GM23248 (cell line): ENCODE results near the gene GOLGA6B. TPM values are rescaled to one million over a fixed set of nuclear protein-coding genes. Genes with fewer than 3 reads are reported as not detected.
"Not testable (repeated sequence)": the region's sequence is repeated elsewhere in the genome, so short reads cannot be mapped to it uniquely, and the experiment has no call there.

ENCODE experiments used
- DNase-seq: peaks from one replicate; pipeline ENCODE4 v3.0.0-alpha.2; 2015
- H2AFZ ChIP-seq: fragments of 200-600 bp; sonication (generic); 2 replicates; pipeline ENCODE4 v1.6.1; 2016; ENCODE audit warnings: antibody characterized with exemption
- H3F3A ChIP-seq: fragments of 200-600 bp; sonication (generic); 2 replicates; pipeline ENCODE4 v1.6.1; 2016; ENCODE audit warnings: mild to moderate bottlenecking, antibody characterized with exemption, mixed run types; ENCODE audit not compliant: insufficient read depth
- H3K27ac ChIP-seq: fragments of 200-600 bp; sonication (generic); 2 replicates; pipeline ENCODE4 v1.5.1; 2016; ENCODE audit warnings: mild to moderate bottlenecking
- H3K27me3 ChIP-seq: fragments of 200-600 bp; sonication (generic); replicated peaks from 2 replicates; pipeline ENCODE4 v1.6.1; 2016; ENCODE audit warnings: mild to moderate bottlenecking; ENCODE audit not compliant: insufficient read depth
- H3K36me3 ChIP-seq: fragments of 200-600 bp; sonication (generic); 2 replicates; pipeline ENCODE4 v1.6.1; 2016; ENCODE audit warnings: low read depth, mild to moderate bottlenecking
- H3K4me1 ChIP-seq: fragments of 200-600 bp; sonication (generic); 2 replicates; pipeline ENCODE4 v1.6.1; 2016; ENCODE audit warnings: mild to moderate bottlenecking; ENCODE audit not compliant: insufficient read depth
- H3K4me2 ChIP-seq: fragments of 200-600 bp; sonication (generic); one replicate; pipeline ENCODE4 v1.6.1; 2016; ENCODE audit warnings: mild to moderate bottlenecking; ENCODE audit not compliant: unreplicated experiment
- H3K4me3 ChIP-seq: fragments of 200-600 bp; sonication (generic); 2 replicates; pipeline ENCODE4 v1.5.1; 2016; ENCODE audit warnings: mild to moderate bottlenecking
- H3K79me2 ChIP-seq: fragments of 200-600 bp; sonication (generic); 2 replicates; pipeline ENCODE4 v1.6.1; 2016; ENCODE audit warnings: mild to moderate bottlenecking; ENCODE audit not compliant: insufficient read depth
- H3K9ac ChIP-seq: fragments of 200-600 bp; sonication (generic); 2 replicates; pipeline ENCODE4 v1.6.1; 2016; ENCODE audit warnings: mild to moderate bottlenecking
- H3K9me2 ChIP-seq: fragments of 200-600 bp; sonication (generic); 2 replicates; pipeline ENCODE4 v1.6.1; 2016; ENCODE audit warnings: mixed run types, mild to moderate bottlenecking, moderate library complexity; ENCODE audit not compliant: insufficient read depth
- H3K9me3 ChIP-seq: fragments of 200-600 bp; sonication (generic); one replicate; pipeline ENCODE4 v1.6.1; 2017; ENCODE audit warnings: low read depth
- H4K20me1 ChIP-seq: fragments of 200-600 bp; sonication (generic); 2 replicates; pipeline ENCODE4 v1.6.0; 2016; ENCODE audit not compliant: insufficient read depth
- EZH2 ChIP-seq: fragments of 200-600 bp; sonication (generic); IDR thresholded peaks from 2 replicates; pipeline ENCODE4 v1.6.1; 2018; ENCODE audit warnings: antibody characterized with exemption, mild to moderate bottlenecking; ENCODE audit not compliant: insufficient read depth, poor library complexity, severe bottlenecking
- EZH2phosphoT487 ChIP-seq: fragments of 200-600 bp; sonication (generic); IDR thresholded peaks from 2 replicates; pipeline ENCODE4 v1.6.1; 2018; ENCODE audit warnings: antibody characterized with exemption, moderate library complexity, mild to moderate bottlenecking, low read depth; ENCODE audit not compliant: insufficient read depth
- WGBS, 2 experiments: methylation state at CpG; one replicate each; pipeline ENCODE4 v1.1.6; 2015 to 2017; ENCODE audit warnings: low lambda C conversion rate in 2 of 2, low coverage in 1 of 2; ENCODE audit errors: missing lambda C conversion rate in 2 of 2; 5-methylcytosine and 5-hydroxymethylcytosine counted together
- in situ Hi-C: fragments of 300-500 bp; cut with MboI; formaldehyde crosslinking; loops from 2 replicates; pipeline ENCODE4 v1.15.0; 2020
- polyA plus RNA-seq: library from polyadenylated mRNA; unstranded; fragments of >200 nt; fragmentation: Nextera tagmentation; extraction: Ambion mirVana; gene quantifications from 2 replicates; pipeline ENCODE4 v1.2.1, GENCODE V29; 2016
- total RNA-seq: library from RNA; depleted of rRNA; stranded (reverse); fragments of >200 nt; shearing (Covaris generic); gene quantifications from 2 replicates; pipeline ENCODE4 v1.2.3, GENCODE V29; 2014

GOLGA6B gene
- total and polyA plus RNA-seq, 2 experiments from 2014 or later: not detected

DNA sequence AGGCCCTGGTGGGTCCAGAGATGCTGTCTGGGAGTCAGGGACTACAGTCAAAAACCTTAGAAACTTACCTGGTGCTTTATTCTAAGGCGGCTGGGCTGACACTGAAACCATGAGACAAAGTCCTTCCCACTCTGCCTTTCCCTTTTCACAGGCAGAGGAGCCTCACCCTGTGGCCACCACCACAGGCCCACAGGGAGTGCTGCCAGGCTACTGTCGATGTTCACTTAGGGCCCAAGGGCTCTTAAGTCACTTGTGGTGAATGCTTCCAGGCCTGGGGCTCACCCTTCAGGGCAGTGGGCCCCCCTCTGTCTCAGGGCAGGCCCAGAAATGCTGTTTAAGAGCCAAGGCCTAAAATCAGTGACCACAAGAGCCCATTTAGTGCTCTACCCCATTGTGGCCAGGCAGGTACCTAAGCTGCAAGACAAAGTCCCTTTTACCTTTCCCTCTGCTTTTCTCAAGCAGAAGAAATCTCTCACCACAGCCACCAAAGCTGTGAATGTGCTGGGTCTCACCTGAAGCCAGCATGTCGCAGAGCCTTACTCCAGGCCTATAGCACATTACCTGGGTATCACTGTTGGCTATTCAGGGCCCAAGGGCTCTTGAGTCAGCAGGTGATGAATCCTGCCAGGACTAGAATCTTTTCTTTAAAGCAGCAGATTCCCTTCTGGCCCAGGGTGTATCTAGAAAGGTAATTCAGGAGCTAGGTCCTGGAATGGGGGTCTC lies 39.5 kb upstream of the GOLGA6B start:
- Histone ChIP-seq H3K27me3 (no peaks in the 10 kb centered on the region), H3K9me2 (no peaks in the 10 kb centered on the region), H3K79me2 (no peaks in the 10 kb centered on the region), H3K9ac (no peak overlapping the region), H3K4me2 (no peak overlapping the region), H3K4me3 (no peak overlapping the region), H4K20me1 (no peaks in the 10 kb centered on the region), H3K27ac (no peak overlapping the region), H2AFZ (no peak overlapping the region), H3F3A (no peaks in the 10 kb centered on the region), H3K36me3 (no peaks in the 10 kb centered on the region), H3K4me1 (no peaks in the 10 kb centered on the region), H3K9me3 (no peaks in the 10 kb centered on the region)
- TF ChIP-seq EZH2phosphoT487 (no peak), EZH2 (no peak)
- DNase-seq: no peak
- 74 to 78% methylated on average over 3 of the region's 3 CpGs for WGBS, 2 experiments
- in situ Hi-C loops: no loop called here

DNA sequence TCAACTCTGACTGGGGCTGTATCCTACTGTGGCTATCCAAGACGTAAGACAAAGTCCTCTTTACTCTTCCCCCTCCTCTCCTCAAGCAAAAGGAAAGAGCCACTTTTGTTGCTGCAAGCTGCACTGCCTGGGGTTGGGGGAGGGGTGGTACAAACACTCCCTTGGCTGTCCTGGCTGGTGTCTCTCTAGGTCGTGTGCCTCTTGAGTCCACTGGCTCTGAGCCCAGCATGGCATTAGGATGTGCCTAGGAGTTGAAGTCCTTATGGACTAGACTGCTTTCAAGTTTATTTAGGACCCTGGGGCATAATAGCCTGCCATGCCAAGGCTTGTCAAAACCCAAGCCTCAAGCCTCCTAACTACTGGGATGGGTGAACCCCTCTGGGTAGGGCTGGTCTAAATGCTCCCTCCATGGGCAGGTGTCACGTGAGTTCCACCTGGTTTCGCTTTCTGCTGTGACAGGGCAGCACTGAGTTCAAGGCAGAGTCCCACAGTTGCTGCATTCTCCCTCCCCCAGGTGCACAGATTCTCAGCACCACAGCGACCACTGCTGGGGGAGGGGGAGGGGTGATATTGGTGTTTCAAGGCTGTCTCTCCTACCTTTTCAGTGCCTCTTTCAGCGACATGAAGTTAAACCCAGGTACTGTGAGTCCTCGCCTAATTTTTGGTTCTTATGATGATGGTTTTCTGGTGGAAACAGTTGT lies 38.8 kb upstream of the GOLGA6B start:
- 53 to 61% methylated on average over 6 to 7 of the region's 7 CpGs for WGBS, 2 experiments
- in situ Hi-C loops, H3K79me2 ChIP-seq: not testable (repeated sequence)

DNA sequence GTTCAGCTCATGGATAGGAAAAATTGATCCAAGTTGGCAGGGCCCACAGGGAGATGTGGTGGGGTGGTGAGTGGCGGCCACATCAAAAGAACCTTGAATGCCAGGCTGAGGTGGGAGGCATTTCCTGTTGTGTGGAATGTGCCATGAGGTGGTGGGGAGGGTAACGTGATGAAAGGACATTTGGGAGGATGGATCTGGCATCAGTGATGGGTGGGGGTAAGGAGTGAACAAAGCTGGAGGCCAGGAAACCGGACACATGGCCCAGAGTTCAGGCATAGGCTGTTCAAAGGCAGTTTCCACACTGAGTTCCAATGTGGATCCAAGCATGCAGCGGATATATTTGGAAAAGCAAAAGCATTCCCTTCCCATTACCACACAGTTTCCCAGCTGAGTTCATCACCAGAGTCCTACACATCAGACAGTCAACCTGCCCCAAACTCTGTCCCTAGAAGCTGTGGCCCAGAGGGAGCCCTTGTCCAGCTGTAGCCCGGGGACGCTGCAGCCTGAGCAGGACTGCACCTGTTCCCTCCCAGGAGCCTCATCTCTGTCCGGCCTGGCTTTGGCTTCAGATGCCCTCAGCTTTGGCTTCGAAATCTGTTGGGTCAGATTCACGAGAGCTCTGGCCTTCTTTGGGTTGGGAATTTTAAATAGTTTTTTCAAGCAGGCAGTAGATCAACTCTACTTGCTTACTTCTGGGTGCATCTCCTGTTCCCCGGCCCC lies 37.8 kb upstream of the GOLGA6B start:
- Histone ChIP-seq H3K79me2 (no peaks in the 10 kb centered on the region), H3K9me3 (no peaks in the 10 kb centered on the region), H3K27ac (no peak overlapping the region), H2AFZ (no peak overlapping the region), H3K9ac (no peak overlapping the region), H3K36me3 (no peaks in the 10 kb centered on the region), H3K4me2 (no peak overlapping the region), H3K27me3 (no peaks in the 10 kb centered on the region), H3K4me3 (no peak overlapping the region), H3K4me1 (no peaks in the 10 kb centered on the region), H3F3A (no peaks in the 10 kb centered on the region), H4K20me1 (no peaks in the 10 kb centered on the region), H3K9me2 (no peaks in the 10 kb centered on the region)
- WGBS, 2 experiments: 73 to 74% methylated on average over 10 of the region's 10 CpGs
- in situ Hi-C loops: no loop called here
- no peak for TF ChIP-seq EZH2
- no peak for DNase-seq

More for the DNA sequence above, 38.8 kb upstream of the GOLGA6B start:
- not testable (repeated sequence) for H4K20me1 ChIP-seq, H3K4me2 ChIP-seq, H3K27me3 ChIP-seq, H3K9me3 ChIP-seq, H3K27ac ChIP-seq, H3K36me3 ChIP-seq, DNase-seq, H3K9ac ChIP-seq, H3K9me2 ChIP-seq, H2AFZ ChIP-seq, H3K4me3 ChIP-seq, H3K4me1 ChIP-seq, H3F3A ChIP-seq

DNA sequence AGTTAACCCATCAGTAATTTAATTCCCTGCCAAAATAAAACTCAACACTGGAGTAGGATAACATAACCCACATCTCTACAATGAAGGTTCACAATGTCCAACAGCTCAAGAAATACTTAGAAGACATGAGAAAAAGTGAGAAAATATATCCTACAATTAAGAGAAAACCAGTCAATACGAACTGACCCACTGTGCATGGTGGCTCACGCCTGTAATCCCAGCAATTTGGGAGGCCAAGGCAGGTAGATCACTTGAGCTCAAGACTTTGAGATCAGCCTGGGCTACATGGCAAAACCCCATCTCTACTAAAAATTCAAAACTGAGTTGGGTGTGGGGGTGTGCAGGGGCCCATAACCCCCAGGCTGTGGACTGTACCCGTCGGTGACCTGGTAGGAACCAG lies 30.6 kb upstream of the GOLGA6B start:
- not testable (repeated sequence) for DNase-seq, H4K20me1 ChIP-seq, H3K79me2 ChIP-seq, H3F3A ChIP-seq, H3K9ac ChIP-seq, H3K27ac ChIP-seq, H3K4me1 ChIP-seq, H2AFZ ChIP-seq, H3K4me2 ChIP-seq, H3K4me3 ChIP-seq, H3K9me3 ChIP-seq, H3K27me3 ChIP-seq, H3K9me2 ChIP-seq, H3K36me3 ChIP-seq
- in situ Hi-C loops: loop anchor here (10.0 kb wide), 1 partner anchor 51 kb away; no protein-coding TSS in a partner anchor
- WGBS, 2 experiments: 73 to 82% methylated on average over 4 of the region's 4 CpGs

DNA sequence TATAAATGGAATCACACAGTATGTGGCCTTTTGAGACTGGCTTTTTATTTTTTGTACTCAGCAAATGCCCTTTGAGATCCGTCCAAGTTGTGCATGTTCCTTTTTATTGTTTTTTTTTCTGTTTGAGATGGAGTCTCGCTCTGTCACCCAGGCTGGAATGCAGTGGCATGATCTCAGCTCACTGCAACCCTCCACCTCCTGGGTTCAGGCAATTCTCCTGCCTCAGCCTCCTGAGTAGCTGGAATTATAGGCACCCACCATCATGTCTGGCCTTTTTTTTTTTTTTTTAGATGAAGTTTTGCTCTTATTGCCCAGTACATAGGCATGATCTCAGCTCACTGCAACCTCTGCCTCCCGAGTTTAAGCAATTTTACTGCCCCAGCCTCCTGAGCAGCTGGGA lies 28.3 kb upstream of the GOLGA6B start:
- not testable (repeated sequence) for H3K79me2 ChIP-seq, H3K4me2 ChIP-seq, H4K20me1 ChIP-seq, H3F3A ChIP-seq, H3K9ac ChIP-seq, H3K9me2 ChIP-seq, H2AFZ ChIP-seq, H3K4me3 ChIP-seq, H3K4me1 ChIP-seq, H3K27me3 ChIP-seq, H3K27ac ChIP-seq, H3K36me3 ChIP-seq, H3K9me3 ChIP-seq
- 4 to 26% methylated on average over 3 of the region's 3 CpGs for WGBS, 2 experiments
- in situ Hi-C loops: loop anchor here (10.0 kb wide), 1 partner anchor 49 kb away; no protein-coding TSS in a partner anchor
- DNase-seq: peak; percentile 6

DNA sequence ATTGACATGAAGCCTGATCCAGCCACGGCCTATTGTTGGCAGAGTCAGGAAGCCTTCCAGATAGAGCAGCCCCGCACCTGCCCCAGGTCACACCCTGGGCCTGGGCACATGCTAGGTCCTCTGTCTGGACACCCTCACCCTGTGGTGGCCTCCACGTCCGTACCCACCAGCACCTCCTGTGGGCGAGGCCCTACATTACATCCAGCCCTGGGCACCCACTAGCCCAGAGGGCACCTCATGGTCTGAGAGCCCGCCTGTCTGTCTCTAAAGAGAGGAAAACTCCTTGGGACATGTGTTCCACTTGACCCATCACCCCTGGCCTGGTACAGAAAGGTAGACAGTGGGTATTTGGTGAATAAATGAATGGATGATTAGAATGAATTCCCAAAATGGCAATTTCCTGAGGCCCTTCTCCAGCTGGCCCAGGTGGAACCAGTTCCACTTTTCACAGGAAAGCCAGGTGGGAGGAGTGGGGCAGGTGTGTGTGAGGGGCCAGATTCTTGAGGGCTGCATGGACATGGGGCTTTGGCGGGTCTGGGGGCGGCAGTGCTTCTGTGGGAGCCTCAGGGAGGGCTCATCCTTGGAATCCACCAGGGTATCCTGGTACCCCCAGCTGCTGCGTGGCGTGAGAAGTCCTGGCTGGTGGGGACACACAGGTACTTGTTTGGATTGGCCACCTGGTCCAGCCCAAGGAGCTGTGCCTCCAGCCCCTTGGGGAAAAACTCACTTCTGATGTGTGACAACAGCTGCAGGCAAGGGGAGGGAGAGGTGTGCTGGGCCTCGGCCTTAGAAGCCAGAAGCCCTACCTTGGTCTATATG lies 26.0 kb upstream of the GOLGA6B start:
- H4K20me1 ChIP-seq, H3K27me3 ChIP-seq, DNase-seq, H3K27ac ChIP-seq, H3F3A ChIP-seq, H2AFZ ChIP-seq, H3K9ac ChIP-seq, H3K9me3 ChIP-seq, H3K36me3 ChIP-seq, H3K4me3 ChIP-seq, H3K4me2 ChIP-seq, H3K4me1 ChIP-seq, H3K9me2 ChIP-seq, H3K79me2 ChIP-seq: not testable (repeated sequence)
- WGBS, 2 experiments: 71 to 78% methylated on average over 10 to 11 of the region's 11 CpGs
- in situ Hi-C loops: loop anchor here (10.0 kb wide), 1 partner anchor 46 kb away; no protein-coding TSS in a partner anchor
